ENCODE measurements around the gene UBE2I. TPM values are rescaled to one million over a fixed set of nuclear protein-coding genes. Genes with fewer than 3 reads are reported as not detected.

The UBE2I gene
- total RNA-seq, 2 experiments from 2014 or later = 122 to 323 TPM

DNA sequence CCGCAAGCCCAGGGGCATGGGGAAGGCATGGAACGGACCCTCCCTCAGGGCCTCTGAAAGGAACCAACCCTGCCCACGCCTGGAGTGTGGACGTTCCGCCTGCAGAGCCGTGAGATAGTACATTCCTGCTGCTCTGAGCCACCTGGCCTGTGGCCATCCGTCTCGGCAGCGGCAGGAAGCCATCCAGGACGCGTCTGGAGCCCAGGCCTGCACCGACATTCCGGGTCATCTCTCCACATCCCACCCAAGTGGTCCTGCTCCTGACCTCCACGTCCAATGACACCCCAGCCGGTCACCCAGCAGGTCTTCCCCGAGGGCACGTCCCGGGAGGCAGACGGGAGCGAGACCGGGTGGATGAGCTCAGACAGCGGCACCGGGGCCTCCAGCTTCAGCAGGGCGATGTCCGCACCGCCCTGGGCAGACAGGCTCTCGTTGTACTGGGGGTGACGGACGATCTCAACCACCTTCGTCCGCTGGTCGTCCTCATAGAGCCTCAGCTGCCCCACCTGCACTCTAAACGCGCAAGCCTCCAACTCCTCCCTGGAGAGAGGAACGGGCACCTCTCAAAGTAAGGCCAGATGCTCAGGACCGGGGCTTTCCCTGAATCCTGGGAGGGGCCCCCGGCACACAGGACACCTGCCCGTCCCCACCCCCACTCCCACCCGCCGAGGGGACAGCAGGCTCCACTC, 21.3 kb upstream of the UBE2I start:
- no TSS peak for BruUV-seq (replicated peaks)

DNA sequence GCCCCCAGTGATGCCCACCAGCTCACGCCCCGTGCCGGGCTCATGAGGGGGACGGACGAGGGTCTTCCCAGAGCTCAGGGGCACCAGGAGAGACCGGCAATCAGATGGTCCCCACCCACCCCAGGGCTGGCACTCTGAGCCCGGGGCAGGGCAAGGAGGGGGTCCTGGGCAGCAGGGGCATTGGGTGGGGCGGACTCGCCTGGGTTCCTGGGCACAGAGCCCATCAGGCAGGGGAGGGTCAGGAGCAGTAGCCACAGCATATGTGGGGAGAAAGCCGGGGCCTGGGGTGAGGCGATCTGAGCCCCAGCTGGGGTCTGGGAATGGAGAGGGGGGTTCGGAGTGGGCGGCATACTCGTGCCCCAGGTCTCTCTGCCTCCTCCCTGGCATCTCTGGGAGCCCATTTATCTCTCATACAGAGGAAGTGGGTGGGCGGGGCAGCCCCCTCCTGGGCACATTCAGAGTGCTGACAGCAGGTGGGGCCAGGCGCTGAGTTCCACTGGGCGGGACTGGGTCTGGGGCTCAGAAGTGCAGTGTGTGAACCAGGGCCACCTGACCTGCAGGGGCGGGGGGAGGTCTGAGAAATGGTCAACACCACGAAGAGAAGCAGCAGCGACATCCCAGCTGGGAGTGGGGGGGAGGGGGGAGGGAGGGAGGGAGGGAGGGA, 20.5 kb upstream of the UBE2I start:
- POLR2A ChIA-PET = no interaction called here
- DNase-seq (ENCODE audit: low spot score) = peak; percentile 21
- no peak for TF ChIP-seq EZH2phosphoT487 (IDR thresholded peaks at IDR 0.05; ENCODE audit: borderline replicate concordance, low read depth, low read length)
- TF ChIP-seq, protein P1, sequence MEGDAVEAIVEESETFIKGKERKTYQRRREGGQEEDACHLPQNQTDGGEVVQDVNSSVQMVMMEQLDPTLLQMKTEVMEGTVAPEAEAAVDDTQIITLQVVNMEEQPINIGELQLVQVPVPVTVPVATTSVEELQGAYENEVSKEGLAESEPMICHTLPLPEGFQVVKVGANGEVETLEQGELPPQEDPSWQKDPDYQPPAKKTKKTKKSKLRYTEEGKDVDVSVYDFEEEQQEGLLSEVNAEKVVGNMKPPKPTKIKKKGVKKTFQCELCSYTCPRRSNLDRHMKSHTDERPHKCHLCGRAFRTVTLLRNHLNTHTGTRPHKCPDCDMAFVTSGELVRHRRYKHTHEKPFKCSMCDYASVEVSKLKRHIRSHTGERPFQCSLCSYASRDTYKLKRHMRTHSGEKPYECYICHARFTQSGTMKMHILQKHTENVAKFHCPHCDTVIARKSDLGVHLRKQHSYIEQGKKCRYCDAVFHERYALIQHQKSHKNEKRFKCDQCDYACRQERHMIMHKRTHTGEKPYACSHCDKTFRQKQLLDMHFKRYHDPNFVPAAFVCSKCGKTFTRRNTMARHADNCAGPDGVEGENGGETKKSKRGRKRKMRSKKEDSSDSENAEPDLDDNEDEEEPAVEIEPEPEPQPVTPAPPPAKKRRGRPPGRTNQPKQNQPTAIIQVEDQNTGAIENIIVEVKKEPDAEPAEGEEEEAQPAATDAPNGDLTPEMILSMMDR (conservative IDR thresholded peaks at IDR 0.05; ENCODE audit: low read length) = no peak

More for the DNA sequence above, 21.3 kb upstream of the UBE2I start:
- Histone ChIP-seq H3K36me3 (ENCODE audit: insufficient read depth, low read length) (no peaks in the 10 kb centered on the region), H3K9me2 (ENCODE audit: insufficient read depth, low read length) (no peaks in the 10 kb centered on the region), H3K4me2 (ENCODE audit: low read length) (no peak overlapping the region), H3K4me1 (ENCODE audit: insufficient read depth, low read length, poor library complexity, severe bottlenecking) (no peaks in the 10 kb centered on the region), H2AFZ (ENCODE audit: low read length) (no peak overlapping the region), H3K27ac (ENCODE audit: low read depth, low read length, poor library complexity, severe bottlenecking) (no peak overlapping the region), H3K4me3 (ENCODE audit: low read depth, low read length, poor library complexity, severe bottlenecking) (no peak overlapping the region), H3K79me2 (ENCODE audit: insufficient read depth, low read depth, low read length) (no peaks in the 10 kb centered on the region), H4K20me1 (ENCODE audit: insufficient read depth, low read length) (no peaks in the 10 kb centered on the region), H3K9me3 (ENCODE audit: low read length) (no peaks in the 10 kb centered on the region)
- intact Hi-C loops (cut with micrococcal nuclease; ENCODE audit: unreplicated experiment) = no loop called here
- ChIA-PET POLR2A (no interaction called here), CTCF (ENCODE audit: unreplicated experiment) (no interaction called here)
- no peak for DNase-seq (ENCODE audit: low spot score)
- TF ChIP-seq, protein P1 (conservative IDR thresholded peaks at IDR 0.05; ENCODE audit: low read length) = no peak

DNA sequence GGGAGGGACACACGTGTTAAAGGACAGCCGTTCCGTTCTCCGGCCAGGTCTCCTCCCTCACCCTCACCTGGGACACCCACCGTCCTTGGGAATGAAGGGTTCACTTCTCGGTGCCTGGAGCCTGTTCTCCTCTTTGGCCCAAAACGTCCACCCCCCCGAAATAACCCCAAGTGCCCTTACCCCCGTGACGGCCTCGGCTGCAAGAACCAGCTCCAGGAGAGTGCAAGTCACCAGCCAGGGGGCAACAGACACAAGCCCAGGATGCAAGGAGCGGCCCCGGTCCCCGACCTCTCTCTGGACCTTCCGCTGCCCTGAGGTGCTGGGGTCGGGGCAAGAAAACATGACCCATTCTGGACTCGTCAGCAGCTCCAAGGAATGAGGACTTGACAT, 20.0 kb upstream of the UBE2I start:
- ChIA-PET CTCF (ENCODE audit: unreplicated experiment) (interaction anchor here (0.6 kb wide), 1 partner anchor 53 kb away, joined by 3 read pairs; no protein-coding TSS in a partner anchor), POLR2A (no interaction called here)
- BruUV-seq (replicated peaks) = no TSS peak
- H3K27ac ChIP-seq (ENCODE audit: low read depth, low read length, poor library complexity, severe bottlenecking) = no peak overlapping the region
- intact Hi-C loops (cut with micrococcal nuclease; ENCODE audit: unreplicated experiment) = no loop called here
- H3K79me2 ChIP-seq (ENCODE audit: insufficient read depth, low read depth, low read length) = no peaks in the 10 kb centered on the region
- TF ChIP-seq, protein P1 (conservative IDR thresholded peaks at IDR 0.05; ENCODE audit: low read length) = no peak
- no peak for TF ChIP-seq EZH2phosphoT487 (IDR thresholded peaks at IDR 0.05; ENCODE audit: borderline replicate concordance, low read depth, low read length)
- H3K4me1 ChIP-seq (ENCODE audit: insufficient read depth, low read length, poor library complexity, severe bottlenecking) = no peaks in the 10 kb centered on the region
- H3K4me3 ChIP-seq (ENCODE audit: low read depth, low read length, poor library complexity, severe bottlenecking) = no peak overlapping the region
- no peaks in the 10 kb centered on the region for H3K9me3 ChIP-seq (ENCODE audit: low read length)
- no peaks in the 10 kb centered on the region for H3K36me3 ChIP-seq (ENCODE audit: insufficient read depth, low read length)
- no peak overlapping the region for H2AFZ ChIP-seq (ENCODE audit: low read length)
- H3K9me2 ChIP-seq (ENCODE audit: insufficient read depth, low read length) = no peaks in the 10 kb centered on the region
- DNase-seq (ENCODE audit: low spot score) = no peak
- H3K4me2 ChIP-seq (ENCODE audit: low read length) = no peak overlapping the region
- H4K20me1 ChIP-seq (ENCODE audit: insufficient read depth, low read length) = no peaks in the 10 kb centered on the region

More for the DNA sequence above, 20.5 kb upstream of the UBE2I start:
- H3K4me2 ChIP-seq (ENCODE audit: low read length) = no peak overlapping the region
- no peak overlapping the region for H3K27ac ChIP-seq (ENCODE audit: low read depth, low read length, poor library complexity, severe bottlenecking)
- no peaks in the 10 kb centered on the region for H3K9me3 ChIP-seq (ENCODE audit: low read length)
- BruUV-seq (replicated peaks) = no TSS peak
- H3K4me3 ChIP-seq (ENCODE audit: low read depth, low read length, poor library complexity, severe bottlenecking) = no peak overlapping the region
- CTCF ChIA-PET (ENCODE audit: unreplicated experiment) = no interaction called here
- no peaks in the 10 kb centered on the region for H3K79me2 ChIP-seq (ENCODE audit: insufficient read depth, low read depth, low read length)
- no peaks in the 10 kb centered on the region for H3K4me1 ChIP-seq (ENCODE audit: insufficient read depth, low read length, poor library complexity, severe bottlenecking)
- no peak overlapping the region for H2AFZ ChIP-seq (ENCODE audit: low read length)
- no peaks in the 10 kb centered on the region for H3K36me3 ChIP-seq (ENCODE audit: insufficient read depth, low read length)
- no peaks in the 10 kb centered on the region for H3K9me2 ChIP-seq (ENCODE audit: insufficient read depth, low read length)
- no peaks in the 10 kb centered on the region for H4K20me1 ChIP-seq (ENCODE audit: insufficient read depth, low read length)
- intact Hi-C loops (cut with micrococcal nuclease; ENCODE audit: unreplicated experiment) = no loop called here

Data from OCI-LY7 (cell line).